Fibroblast of the aortic adventitia (primary cell): Measurements from ENCODE around the gene PCGF3. TPM values are rescaled to one million over a fixed set of nuclear protein-coding genes. Genes with fewer than 3 reads are reported as not detected.

Experiments
- DNase-seq: peaks from one replicate; pipeline ENCODE4 v3.0.0-alpha.2; 2010; ENCODE audit warnings: low read depth
- H3K4me3 ChIP-seq: 2 replicates; pipeline ENCODE4 v1.5.1; 2011; ENCODE audit warnings: low read depth, mild to moderate bottlenecking, control low read depth, low read length, moderate library complexity
- total RNA-seq: library from RNA; depleted of rRNA; stranded (reverse); fragments of >200 nt; gene quantifications from 2 replicates; pipeline ENCODE4 v1.2.3, GENCODE V29; 2012; ENCODE audit warnings: low replicate concordance
- TF ChIP-seq, protein P1 (sequence below): IDR thresholded peaks from 2 replicates; pipeline ENCODE4 v1.5.1; 2011; ENCODE audit warnings: mild to moderate bottlenecking, low read length, control low read depth, inconsistent platforms; ENCODE audit not compliant: insufficient read depth

Gene PCGF3
- total RNA-seq, 1 donor = 24.2 TPM

DNA sequence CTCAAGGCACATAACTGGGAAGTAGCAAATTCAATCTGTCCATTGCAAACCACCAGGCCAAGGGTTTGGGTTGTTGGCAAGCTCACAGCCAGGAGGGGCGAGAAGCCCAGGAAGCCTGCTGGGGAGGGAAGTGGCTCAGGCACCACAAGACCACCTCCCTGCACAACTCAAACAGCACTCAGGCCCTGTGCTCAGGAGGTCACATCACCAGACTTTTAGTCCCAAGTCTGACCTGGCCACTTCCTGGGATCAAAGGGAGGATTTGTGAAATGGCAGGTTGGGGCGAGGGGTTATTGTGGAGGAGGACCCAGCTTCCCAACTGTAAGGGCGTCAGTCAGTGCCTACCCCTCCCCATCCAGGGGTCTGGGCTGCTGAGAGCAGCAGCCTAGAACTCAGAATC is 33.9 kb upstream of the PCGF3 start:
- no peak for DNase-seq
- no peak overlapping the region for H3K4me3 ChIP-seq
- TF ChIP-seq, protein P1, sequence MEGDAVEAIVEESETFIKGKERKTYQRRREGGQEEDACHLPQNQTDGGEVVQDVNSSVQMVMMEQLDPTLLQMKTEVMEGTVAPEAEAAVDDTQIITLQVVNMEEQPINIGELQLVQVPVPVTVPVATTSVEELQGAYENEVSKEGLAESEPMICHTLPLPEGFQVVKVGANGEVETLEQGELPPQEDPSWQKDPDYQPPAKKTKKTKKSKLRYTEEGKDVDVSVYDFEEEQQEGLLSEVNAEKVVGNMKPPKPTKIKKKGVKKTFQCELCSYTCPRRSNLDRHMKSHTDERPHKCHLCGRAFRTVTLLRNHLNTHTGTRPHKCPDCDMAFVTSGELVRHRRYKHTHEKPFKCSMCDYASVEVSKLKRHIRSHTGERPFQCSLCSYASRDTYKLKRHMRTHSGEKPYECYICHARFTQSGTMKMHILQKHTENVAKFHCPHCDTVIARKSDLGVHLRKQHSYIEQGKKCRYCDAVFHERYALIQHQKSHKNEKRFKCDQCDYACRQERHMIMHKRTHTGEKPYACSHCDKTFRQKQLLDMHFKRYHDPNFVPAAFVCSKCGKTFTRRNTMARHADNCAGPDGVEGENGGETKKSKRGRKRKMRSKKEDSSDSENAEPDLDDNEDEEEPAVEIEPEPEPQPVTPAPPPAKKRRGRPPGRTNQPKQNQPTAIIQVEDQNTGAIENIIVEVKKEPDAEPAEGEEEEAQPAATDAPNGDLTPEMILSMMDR = no peak

DNA sequence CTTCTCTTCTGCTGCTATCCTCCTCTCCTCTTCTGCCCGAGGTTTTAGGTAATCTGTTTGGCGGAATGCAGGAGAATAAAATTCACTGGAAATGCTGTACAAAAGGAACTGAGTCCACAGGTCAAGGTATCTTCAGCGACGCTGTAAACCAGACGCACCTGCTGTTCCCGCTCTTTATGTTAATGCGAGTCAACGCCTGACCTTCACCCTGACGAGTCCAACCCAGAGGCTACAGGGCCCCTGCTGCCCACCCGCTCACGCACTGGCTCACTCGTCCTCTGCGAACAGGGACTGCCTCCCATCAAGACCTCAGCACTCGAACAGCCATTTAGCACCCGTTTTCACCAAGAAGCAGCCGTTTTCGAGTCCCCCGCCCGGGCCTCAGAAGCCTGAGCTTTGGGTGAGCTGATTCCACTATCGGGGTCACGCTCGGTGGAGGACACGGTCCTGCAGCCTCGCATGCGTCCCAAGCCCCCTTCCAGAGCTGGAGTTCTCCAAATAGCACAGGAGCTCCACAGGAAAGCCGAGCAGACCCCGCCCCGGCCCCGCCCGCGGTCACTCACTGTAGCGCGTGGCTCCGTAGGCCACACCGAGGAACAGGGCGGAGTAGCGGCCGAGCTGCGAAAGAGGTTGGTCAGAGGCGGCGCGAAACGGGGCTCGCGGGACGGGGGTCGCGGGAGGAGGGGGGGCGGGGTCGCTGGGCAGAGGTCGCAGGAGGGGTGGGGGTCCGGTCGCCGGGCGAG is 32.1 kb upstream of the PCGF3 start:
- DNase-seq = no peak
- H3K4me3 ChIP-seq = peak overlapping the region; percentile 84

DNA sequence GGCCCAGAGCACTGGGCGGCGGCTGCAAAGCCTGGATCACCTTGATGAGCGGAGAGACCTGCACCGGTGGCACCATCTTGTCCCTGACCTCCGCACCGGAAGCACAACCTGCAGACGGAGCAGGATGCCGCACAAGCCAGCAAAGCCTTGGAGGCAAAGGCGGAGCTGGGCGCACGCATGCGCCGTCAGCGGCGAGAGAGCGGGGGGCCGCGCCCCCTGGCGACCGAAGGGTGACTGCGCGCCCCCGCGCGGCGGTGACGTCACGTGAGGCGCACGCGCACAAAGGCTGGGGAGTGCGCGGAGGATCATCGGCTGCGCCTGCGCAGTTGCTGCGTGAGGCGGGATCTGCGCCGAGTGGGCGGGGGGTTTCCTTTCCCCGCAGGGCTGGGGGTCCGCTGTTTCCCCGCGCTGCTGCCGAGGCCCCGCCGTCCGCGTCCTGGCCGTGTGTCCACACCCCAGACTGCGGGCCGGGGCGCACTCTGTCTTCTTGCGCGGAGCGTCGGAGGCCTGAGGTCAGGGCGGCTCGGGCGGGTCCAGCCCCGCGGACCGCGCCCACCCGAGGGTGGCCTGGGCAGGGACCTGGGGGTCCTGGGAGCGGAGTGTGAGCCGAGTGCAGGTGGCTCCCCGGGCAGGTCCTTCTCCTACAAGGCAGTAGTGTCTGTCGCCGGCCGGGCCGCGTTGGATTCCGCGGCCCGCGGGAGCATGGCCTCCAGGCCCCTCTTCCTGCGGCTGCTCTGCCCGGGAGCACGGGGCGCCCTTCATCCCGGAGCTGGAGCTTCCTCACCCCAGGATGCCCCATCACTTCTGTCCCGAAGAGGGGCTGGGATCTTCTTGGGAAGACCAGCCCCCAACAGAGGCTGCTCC is 31.2 kb upstream of the PCGF3 start, which contains the start of the genes ATP5ME and MYL5:
ATP5ME (minus strand) TSS at position 105 of the 864 bp plus-strand sequence; CDS start at position 76, 29 bp downstream.
MYL5 (plus strand) TSS at position 371 of the 864 bp plus-strand sequence. CDS start 3,485 bp downstream, outside the sequence.
- peak; percentile 96 for DNase-seq
- H3K4me3 ChIP-seq = peak within 1 kb of the TSS; percentile 89
- TF ChIP-seq, protein P1 = peak; percentile 60

More for the DNA sequence above, 32.1 kb upstream of the PCGF3 start:
- TF ChIP-seq, protein P1 = no peak

DNA sequence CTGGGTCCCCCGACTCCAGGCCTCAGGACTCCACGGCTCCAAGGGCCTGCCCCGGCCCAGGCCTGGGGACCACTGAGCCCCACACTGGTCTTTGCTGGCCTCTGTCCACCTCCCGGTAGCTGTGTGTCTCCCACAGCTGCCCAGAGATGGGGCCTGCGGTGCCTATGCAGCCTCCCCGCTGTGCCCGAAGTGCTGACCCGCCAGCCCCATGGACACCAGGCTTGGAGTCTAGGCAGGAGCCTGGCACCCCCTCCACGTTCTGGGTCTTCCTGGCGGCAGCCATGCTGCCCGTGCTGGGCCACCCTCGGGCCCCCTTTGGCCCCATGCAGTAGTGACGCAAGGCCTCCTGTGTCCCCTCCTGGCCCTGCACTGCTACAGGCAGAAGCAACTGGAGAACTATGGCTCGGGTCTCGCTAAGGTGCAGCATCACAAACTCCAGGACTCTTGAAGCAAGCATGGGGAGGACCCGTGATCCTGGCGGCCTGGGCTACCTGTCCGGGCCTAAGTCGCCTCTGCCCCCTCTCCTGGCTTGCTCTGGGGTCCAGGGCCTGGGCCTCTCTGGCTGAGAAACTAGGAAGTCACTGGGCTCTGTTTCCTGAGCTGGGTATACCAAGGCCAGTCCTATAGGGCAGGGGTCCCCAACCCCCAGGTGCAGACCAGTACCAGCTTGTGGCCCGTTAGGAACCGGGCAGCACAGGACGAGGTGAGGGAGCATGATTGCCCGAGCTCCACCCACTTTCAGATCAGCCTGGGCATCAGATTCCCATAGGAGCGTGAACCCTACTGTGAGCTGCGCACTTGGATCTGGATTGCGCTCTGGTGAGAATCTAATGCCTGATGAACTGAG is 30.4 kb upstream of the PCGF3 start:
- peak overlapping the region; percentile 89 for H3K4me3 ChIP-seq
- peak; percentile 13 for DNase-seq
- TF ChIP-seq, protein P1 = no peak

DNA sequence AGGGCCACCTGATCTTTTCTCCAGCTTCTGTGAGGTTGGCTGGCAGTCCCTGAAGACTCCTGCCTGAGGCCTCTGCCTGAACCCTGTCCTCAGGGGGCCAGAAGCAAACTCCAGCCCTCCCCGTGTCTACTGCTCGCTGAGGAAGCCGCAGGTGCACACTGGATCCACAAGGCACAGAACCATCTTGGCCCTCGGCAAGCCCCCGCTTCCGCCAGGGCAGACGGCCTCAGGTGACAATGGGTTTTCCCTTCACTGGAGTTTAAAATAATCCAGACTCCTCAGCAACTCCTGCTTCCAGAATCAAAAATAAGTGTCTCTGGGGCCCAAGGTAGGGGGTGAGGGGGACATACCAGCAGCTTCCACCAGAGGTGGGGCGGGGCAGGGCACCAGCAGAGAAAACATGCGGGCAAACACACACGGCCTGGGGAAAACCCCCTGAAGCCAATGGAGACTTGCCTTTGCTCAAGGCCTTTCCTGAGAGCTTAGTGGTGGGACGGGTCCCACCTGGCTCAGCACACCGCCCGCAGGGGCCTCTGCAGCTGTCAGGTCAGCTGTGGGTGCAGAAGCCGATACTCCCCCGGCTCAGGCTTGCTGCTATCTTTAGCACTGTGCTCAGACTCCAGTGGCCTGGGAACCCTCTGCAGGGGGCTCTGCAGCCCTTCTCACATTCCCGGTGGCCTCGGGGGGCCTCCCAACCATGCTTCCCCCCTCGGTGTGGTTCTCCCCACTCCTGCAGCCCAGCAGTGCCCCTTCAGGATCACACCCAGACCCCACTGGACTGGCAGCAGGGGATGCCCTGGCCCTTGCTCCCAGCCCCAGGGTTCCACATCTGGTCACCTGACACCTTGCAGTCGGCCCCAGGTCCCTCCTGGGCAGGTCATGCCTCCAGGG is 29.4 kb upstream of the PCGF3 start:
- H3K4me3 ChIP-seq = no peak overlapping the region

More for the DNA sequence above, 29.4 kb upstream of the PCGF3 start:
- DNase-seq = no peak
- TF ChIP-seq, protein P1 = no peak
